Endothelial cell of umbilical vein (primary cell): ENCODE measurements around the gene FBXL17. TPM values are rescaled to one million over a fixed set of nuclear protein-coding genes. Genes with fewer than 3 reads are reported as not detected.

Source experiments
- BruUV-seq: library from RNA; stranded (reverse); fragments of 400-500 nt; replicated peaks from 2 replicates; lab custom pipeline; 2021; lab: Mats Ljungman, UMichigan
- CTCF ChIA-PET: fragments of 300-600, 350-600 bp; sonication (Branson Sonifier 250); formaldehyde crosslinking; loops from one replicate; lab custom pipeline; 2021; ENCODE audit warnings: antibody characterized with exemption, inconsistent platforms; lab: Charles Lee
- POLR2A ChIA-PET: fragments of 300-600, 350-600 bp; sonication (Branson Sonifier 250); formaldehyde crosslinking; loops from one replicate; lab custom pipeline; 2021; ENCODE audit warnings: antibody characterized with exemption, inconsistent platforms; lab: Charles Lee
- DNase-seq: peaks from one replicate; pipeline ENCODE4 v3.0.0-alpha.2; 2011; ENCODE audit warnings: low read depth, low spot score
- FAIRE-seq: peaks from 2 replicates; lab custom pipeline; 2011; peaks lifted over from hg19 to GRCh38; lab: Jason Lieb, UNC
- H2AFZ ChIP-seq: 2 replicates; pipeline ENCODE4 v1.6.0; 2012; ENCODE audit warnings: low read depth, low read length, control low read depth, inconsistent platforms
- H3K27ac ChIP-seq: 2 replicates; pipeline ENCODE4 v1.5.1; 2011; ENCODE audit warnings: low read depth, mild to moderate bottlenecking, control low read depth, low read length, moderate library complexity; ENCODE audit not compliant: insufficient read depth
- H3K27me3 ChIP-seq, 2 experiments: 2 replicates each; pipeline versions ENCODE4 v1.6.0 to v1.6.1; 2011; ENCODE audit warnings: low read length in 2 of 2, mixed read lengths in 1 of 2; ENCODE audit not compliant: control insufficient read depth in 2 of 2, insufficient read depth in 2 of 2
- H3K36me3 ChIP-seq, 2 experiments: 2 replicates in 1 of 2; 3 replicates in 1 of 2; pipeline ENCODE4 v1.5.1; 2011; ENCODE audit warnings: low read length in 2 of 2, mild to moderate bottlenecking in 1 of 2, moderate library complexity in 1 of 2; ENCODE audit not compliant: control insufficient read depth in 2 of 2, insufficient read depth in 2 of 2; ENCODE audit errors: extremely low read depth in 1 of 2
- H3K4me1 ChIP-seq: 3 replicates; pipeline ENCODE4 v1.5.1; 2011; ENCODE audit warnings: mild to moderate bottlenecking, low read length; ENCODE audit not compliant: control insufficient read depth, insufficient read depth; ENCODE audit errors: extremely low read depth
- H3K4me2 ChIP-seq: 2 replicates; pipeline ENCODE4 v1.6.1; 2011; ENCODE audit warnings: low read length, control low read depth, mixed read lengths; ENCODE audit not compliant: insufficient read depth
- H3K4me3 ChIP-seq, 3 experiments: fragments of 200-600 bp in 1 of 3; sonication (generic), shearing (Covaris generic) in 1 of 3; replicated peaks in 1 of 3; 2 replicates each; pipeline ENCODE4 v1.5.1; 2011 to 2016; ENCODE audit warnings: control low read depth in 3 of 3, low read length in 3 of 3, mild to moderate bottlenecking in 2 of 3, inconsistent platforms in 1 of 3, low read depth in 1 of 3, moderate library complexity in 1 of 3; ENCODE audit not compliant: insufficient read depth in 1 of 3
- H3K79me2 ChIP-seq: 2 replicates; pipeline ENCODE4 v1.6.0; 2012; ENCODE audit warnings: low read length, inconsistent platforms; ENCODE audit not compliant: control insufficient read depth, insufficient read depth
- H3K9ac ChIP-seq: replicated peaks from 2 replicates; pipeline ENCODE3; 2011; ENCODE audit warnings: low read length, control low read depth; ENCODE audit not compliant: insufficient read depth; ENCODE audit errors: extremely low read depth
- H3K9me1 ChIP-seq: replicated peaks from 3 replicates; pipeline ENCODE4 v1.6.0; 2011; ENCODE audit warnings: mild to moderate bottlenecking, low read length; ENCODE audit not compliant: control insufficient read depth, insufficient read depth; ENCODE audit errors: extremely low read depth
- H3K9me3 ChIP-seq: replicated peaks from 2 replicates; pipeline ENCODE4 v1.5.1; 2012; ENCODE audit warnings: low read length, inconsistent platforms; ENCODE audit not compliant: control insufficient read depth, insufficient read depth
- H4K20me1 ChIP-seq: replicated peaks from 2 replicates; pipeline ENCODE3; 2011; ENCODE audit warnings: mild to moderate bottlenecking, low read length; ENCODE audit not compliant: control insufficient read depth, insufficient read depth; ENCODE audit errors: extremely low read depth
- CTCF ChIP-seq, 2 donors: IDR thresholded peaks; 1 replicate in 1 of 2; 2 replicates in 1 of 2; pipeline ENCODE4 v1.5.1; 2011; ENCODE audit warnings: low read length in 2 of 2, mild to moderate bottlenecking in 2 of 2, moderate library complexity in 2 of 2, control low read depth in 1 of 2, inconsistent platforms in 1 of 2, low read depth in 1 of 2; ENCODE audit not compliant: insufficient read depth in 1 of 2; ENCODE audit errors: extremely low read depth in 1 of 2
- EZH2 ChIP-seq: IDR thresholded peaks from 2 replicates; pipeline ENCODE4 v1.6.1; 2012; ENCODE audit warnings: borderline replicate concordance, low read depth, mild to moderate bottlenecking, moderate library complexity, low read length, inconsistent platforms; ENCODE audit not compliant: severe bottlenecking
- FOS ChIP-seq: IDR thresholded peaks from 2 replicates; pipeline ENCODE4 v1.6.1; 2011; ENCODE audit warnings: mild to moderate bottlenecking, low read length, moderate library complexity, borderline replicate concordance; ENCODE audit not compliant: insufficient read depth
- GATA2 ChIP-seq: IDR thresholded peaks from 2 replicates; pipeline ENCODE4 v1.7.0; 2011; ENCODE audit warnings: low read depth, mild to moderate bottlenecking, moderate library complexity, mixed read lengths, low read length; ENCODE audit not compliant: insufficient read length, insufficient read depth
- JUN ChIP-seq: IDR thresholded peaks from 2 replicates; pipeline ENCODE4 v1.6.1; 2011; ENCODE audit warnings: borderline replicate concordance, low read depth; ENCODE audit not compliant: insufficient read length, insufficient read depth
- MAX ChIP-seq: IDR thresholded peaks from 2 replicates; pipeline ENCODE4 v1.6.1; 2011; ENCODE audit not compliant: insufficient read depth, insufficient read length
- MYC ChIP-seq: IDR thresholded peaks from one replicate; pipeline ENCODE4 v1.6.1; 2011; ENCODE audit warnings: mild to moderate bottlenecking, low read depth, low read length
- POLR2A ChIP-seq: IDR thresholded peaks from 2 replicates; pipeline ENCODE4 v1.6.1; 2012; ENCODE audit warnings: low read depth, mild to moderate bottlenecking, control low read depth, low read length
- POLR2AphosphoS5 ChIP-seq: IDR thresholded peaks from 2 replicates; pipeline ENCODE4 v1.6.1; 2012; ENCODE audit warnings: low read depth, mild to moderate bottlenecking, control low read depth, low read length, moderate library complexity; ENCODE audit not compliant: insufficient read depth
- dilution Hi-C: fragments of 300-500 bp; cut with MboI; formaldehyde crosslinking; loops from one replicate; pipeline ENCODE4 v1.15.0; 2019; ENCODE audit warnings: low sequenced_read_pairs; ENCODE audit not compliant: extremely low pct_ligation_motif_present
- intact Hi-C: fragments of 100-400 bp; cut with micrococcal nuclease; formaldehyde crosslinking; loops from one replicate; pipeline ENCODE4 v1.10.0; 2022
- polyA plus RNA-seq, 4 experiments: library from polyadenylated mRNA; depleted of rRNA in 3 of 4; stranded (reverse) in 3 of 4; unstranded in 1 of 4; fragments of >200 nt; gene quantifications; 2 replicates each; pipeline versions ENCODE4 v1.2.1 to v1.2.3, GENCODE V29; 2011 to 2012; ENCODE audit warnings: missing spikeins in 1 of 4
- total RNA-seq: library from RNA; stranded (reverse); gene quantifications from 2 replicates; pipeline ENCODE4 v1.2.3, GENCODE V29; 2021

The FBXL17 gene
- total and polyA plus RNA-seq, 2 donors (not counting 3 experiments of a cell fraction or from before 2014, with no cell fraction given): 2.7 to 8.8 TPM

GRCh38 chr5:107937651-107938355, 444.1 kb downstream of the FBXL17 start:
- Histone ChIP-seq H3K36me3 (no peaks in the 10 kb centered on the region), H4K20me1 (no peaks in the 10 kb centered on the region), H3K79me2 (no peaks in the 10 kb centered on the region), H3K4me2 (no peak overlapping the region), H3K27ac (no peak overlapping the region), H2AFZ (no peak overlapping the region), H3K4me1 (no peaks in the 10 kb centered on the region), H3K9me1 (no peaks in the 10 kb centered on the region), H3K4me3 (no peak overlapping the region), H3K9me3 (no peaks in the 10 kb centered on the region), H3K9ac (no peak overlapping the region), H3K27me3 (no peaks in the 10 kb centered on the region)
- DNase-seq (no peak), FAIRE-seq (no peak)
- dilution Hi-C loops: no loop called here
- ChIA-PET POLR2A (no interaction called here), CTCF (interaction anchor here (1.0 kb wide), 1 partner anchor 9 kb away, joined by 3 read pairs; no protein-coding TSS in a partner anchor)
- no TSS peak for BruUV-seq
- TF ChIP-seq JUN (no peak), MYC (no peak), CTCF (IDR thresholded peaks at IDR 0.05; ENCODE audit: extremely low read depth in 1 of 2, insufficient read depth in 1 of 2, low read depth in 1 of 2, low read length in 2 of 2) (no peak), GATA2 (no peak), POLR2A (no peak), EZH2 (no peak), FOS (no peak), POLR2AphosphoS5 (no peak), MAX (no peak)
- intact Hi-C loops: no loop called here
